NCI-H2196 treated with DMSO at 0.1 percent for 48 hours (cell line): ENCODE results near the gene CSNK2A1.
A peak's percentile ranks its signal among the peaks of the same experiment; 100 is the strongest.
"Not testable (repeated sequence)": the region's sequence is repeated elsewhere in the genome, so short reads cannot be mapped to it uniquely, and the experiment has no call there.

ENCODE experiments used
- DNase-seq: peaks from one replicate; lab custom pipeline; 2025; ENCODE audit not compliant: unreplicated experiment; lab: John Stamatoyannopoulos, UW

The CSNK2A1 gene

GRCh38 chr20:543369-544152 is at the start of gene CSNK2A1:
Gene CSNK2A1 (minus strand): TSS chr20:543790. CDS start chr20:508551, 35,239 bp downstream.
- DNase-seq = peak; percentile 91

- no peak for DNase-seq
Observed at GRCh38 chr20:592506-592905, 48.9 kb upstream of the CSNK2A1 start.

GRCh38 chr20:591941-592340 is 48.4 kb upstream of the CSNK2A1 start:
- DNase-seq = no peak

- no peak for DNase-seq
Observed at GRCh38 chr20:588932-589672, 45.5 kb upstream of the CSNK2A1 start.

- DNase-seq = no peak
Observed at GRCh38 chr20:588476-588875, 44.9 kb upstream of the CSNK2A1 start.

- DNase-seq = no peak
Observed at GRCh38 chr20:584971-585301, 41.3 kb upstream of the CSNK2A1 start.

GRCh38 chr20:584161-584970 is 40.8 kb upstream of the CSNK2A1 start:
- no peak for DNase-seq

- DNase-seq = no peak
Observed at GRCh38 chr20:582204-582603, 38.6 kb upstream of the CSNK2A1 start.

GRCh38 chr20:578940-579690 is 35.5 kb upstream of the CSNK2A1 start:
- DNase-seq = not testable (repeated sequence)

- no peak for DNase-seq
Observed at GRCh38 chr20:577167-577791, 33.7 kb upstream of the CSNK2A1 start.

- no peak for DNase-seq
Observed at GRCh38 chr20:576156-576555, 32.6 kb upstream of the CSNK2A1 start.

- DNase-seq = no peak
Observed at GRCh38 chr20:575230-575629, 31.6 kb upstream of the CSNK2A1 start.

- no peak for DNase-seq
Observed at GRCh38 chr20:574297-574942, 30.8 kb upstream of the CSNK2A1 start.

- DNase-seq = no peak
Observed at GRCh38 chr20:573414-574296, 30.1 kb upstream of the CSNK2A1 start.

- DNase-seq = no peak
Observed at GRCh38 chr20:572727-573126, 29.1 kb upstream of the CSNK2A1 start.

GRCh38 chr20:571754-572441 is 28.3 kb upstream of the CSNK2A1 start:
- no peak for DNase-seq

- DNase-seq = no peak
Observed at GRCh38 chr20:568673-569415, 25.3 kb upstream of the CSNK2A1 start.
